Choroid plexus epithelial cell (primary cell): ENCODE results near the gene KDM4D.

ENCODE experiments used
- DNase-seq: peaks from one replicate; pipeline ENCODE4 v3.0.0-alpha.2; 2010; ENCODE audit warnings: low read depth
- H3K4me3 ChIP-seq: 2 replicates; pipeline ENCODE4 v1.5.1; 2011; ENCODE audit warnings: low read depth, mild to moderate bottlenecking, control low read depth, low read length, moderate library complexity
- TF ChIP-seq, protein P1 (sequence below): conservative IDR thresholded peaks from 2 replicates; pipeline ENCODE4 v1.5.1; 2011; ENCODE audit warnings: low read depth, mild to moderate bottlenecking, control low read depth, inconsistent platforms, low read length, moderate library complexity

The KDM4D gene

DNA sequence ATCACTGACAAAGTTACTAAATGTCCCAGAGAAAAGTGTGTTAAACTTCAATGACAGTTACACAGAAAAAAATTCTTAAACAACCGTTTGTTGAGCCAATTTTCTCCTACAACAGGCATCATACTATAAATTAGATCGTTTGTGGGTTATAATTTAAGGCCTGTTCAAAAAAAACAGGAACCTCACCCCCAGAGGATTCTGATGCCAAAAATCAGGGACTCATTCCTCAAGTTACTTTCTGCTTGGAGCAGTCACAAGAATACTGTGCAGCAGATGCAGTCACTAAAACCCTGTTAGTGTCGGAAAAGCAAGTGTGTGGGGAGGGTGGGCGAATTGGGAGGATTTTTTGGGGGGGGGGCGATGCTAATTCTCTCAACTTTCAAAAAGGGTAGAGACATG lies 810 bp upstream of the KDM4D start:
- H3K4me3 ChIP-seq = peak overlapping the region; percentile 80
- TF ChIP-seq, protein P1, sequence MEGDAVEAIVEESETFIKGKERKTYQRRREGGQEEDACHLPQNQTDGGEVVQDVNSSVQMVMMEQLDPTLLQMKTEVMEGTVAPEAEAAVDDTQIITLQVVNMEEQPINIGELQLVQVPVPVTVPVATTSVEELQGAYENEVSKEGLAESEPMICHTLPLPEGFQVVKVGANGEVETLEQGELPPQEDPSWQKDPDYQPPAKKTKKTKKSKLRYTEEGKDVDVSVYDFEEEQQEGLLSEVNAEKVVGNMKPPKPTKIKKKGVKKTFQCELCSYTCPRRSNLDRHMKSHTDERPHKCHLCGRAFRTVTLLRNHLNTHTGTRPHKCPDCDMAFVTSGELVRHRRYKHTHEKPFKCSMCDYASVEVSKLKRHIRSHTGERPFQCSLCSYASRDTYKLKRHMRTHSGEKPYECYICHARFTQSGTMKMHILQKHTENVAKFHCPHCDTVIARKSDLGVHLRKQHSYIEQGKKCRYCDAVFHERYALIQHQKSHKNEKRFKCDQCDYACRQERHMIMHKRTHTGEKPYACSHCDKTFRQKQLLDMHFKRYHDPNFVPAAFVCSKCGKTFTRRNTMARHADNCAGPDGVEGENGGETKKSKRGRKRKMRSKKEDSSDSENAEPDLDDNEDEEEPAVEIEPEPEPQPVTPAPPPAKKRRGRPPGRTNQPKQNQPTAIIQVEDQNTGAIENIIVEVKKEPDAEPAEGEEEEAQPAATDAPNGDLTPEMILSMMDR = no peak

DNA sequence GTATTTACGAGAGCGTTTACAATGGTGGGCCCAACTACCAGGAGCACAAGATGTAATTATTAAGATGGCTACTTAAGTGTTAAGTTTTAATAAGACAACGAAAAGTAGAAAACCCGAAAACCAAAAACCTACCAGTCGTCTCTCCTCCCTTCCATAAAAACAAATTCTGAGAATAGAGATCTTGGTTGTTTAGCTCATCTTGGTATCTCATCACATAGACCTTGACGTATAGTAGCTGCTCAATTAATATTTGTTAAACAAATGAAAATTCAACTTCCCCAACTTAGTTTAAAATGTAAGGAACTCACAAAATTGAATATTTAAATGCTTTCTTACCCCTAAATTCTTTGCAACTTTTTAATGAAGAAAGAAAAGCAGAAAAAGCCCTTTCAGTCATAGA lies 669 bp downstream of the KDM4D start:
- no peak for DNase-seq

More for the DNA sequence above, 810 bp upstream of the KDM4D start:
- no peak for DNase-seq

GRCh38 chr11:94975599-94975998 lies 2.1 kb downstream of the KDM4D start:
- no peak overlapping the region for H3K4me3 ChIP-seq
- TF ChIP-seq, protein P1 = no peak
- no peak for DNase-seq

More for the DNA sequence above, 669 bp downstream of the KDM4D start:
- TF ChIP-seq, protein P1 = no peak
- peak overlapping the region; percentile 80 for H3K4me3 ChIP-seq

GRCh38 chr11:94987378-94987777 lies 13.9 kb downstream of the KDM4D start:
- no peak for DNase-seq
- TF ChIP-seq, protein P1 = no peak

DNA sequence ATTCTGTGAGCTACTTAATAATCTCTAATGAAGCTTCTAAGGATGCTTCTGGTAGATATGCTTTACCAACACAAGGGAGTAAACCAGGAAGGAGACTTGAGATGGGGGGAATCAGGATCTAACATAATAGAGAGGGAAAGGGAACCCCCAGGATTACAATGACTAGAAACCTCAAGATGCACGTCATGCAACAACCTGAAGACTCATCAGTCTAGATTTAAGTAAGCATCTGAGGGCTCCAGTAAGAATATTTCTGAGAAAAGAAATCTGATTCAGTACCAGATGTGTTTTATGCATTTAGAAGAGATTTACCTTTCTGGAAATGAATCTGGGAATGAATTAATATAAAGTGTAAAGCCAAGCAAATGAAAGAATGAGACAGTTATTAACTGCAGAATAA lies 15.2 kb downstream of the KDM4D start:
- TF ChIP-seq, protein P1 = no peak
- DNase-seq = no peak
- H3K4me3 ChIP-seq = no peak overlapping the region

More at GRCh38 chr11:94987378-94987777, 13.9 kb downstream of the KDM4D start:
- no peak overlapping the region for H3K4me3 ChIP-seq

- no peak overlapping the region for H3K4me3 ChIP-seq
- TF ChIP-seq, protein P1 = no peak
- DNase-seq = no peak
Measured at GRCh38 chr11:94993400-94993943, 20.0 kb downstream of the KDM4D start.

- H3K4me3 ChIP-seq = no peak overlapping the region
- DNase-seq = no peak
- TF ChIP-seq, protein P1 = peak; percentile 39
Measured at GRCh38 chr11:94997437-94997836, 23.9 kb downstream of the KDM4D start.
